HG03064 (cell line): ENCODE data around the gene PSMA6.
"Not testable (repeated sequence)": the region's sequence is repeated elsewhere in the genome, so short reads cannot be mapped to it uniquely, and the experiment has no call there.

Experiments
- ATAC-seq: cut with Tn5 transposase; IDR thresholded peaks from one replicate; pipeline ENCODE4 v1.9.1; 2021; ENCODE audit warnings: low read depth; ENCODE audit not compliant: unreplicated experiment

PSMA6 gene

DNA sequence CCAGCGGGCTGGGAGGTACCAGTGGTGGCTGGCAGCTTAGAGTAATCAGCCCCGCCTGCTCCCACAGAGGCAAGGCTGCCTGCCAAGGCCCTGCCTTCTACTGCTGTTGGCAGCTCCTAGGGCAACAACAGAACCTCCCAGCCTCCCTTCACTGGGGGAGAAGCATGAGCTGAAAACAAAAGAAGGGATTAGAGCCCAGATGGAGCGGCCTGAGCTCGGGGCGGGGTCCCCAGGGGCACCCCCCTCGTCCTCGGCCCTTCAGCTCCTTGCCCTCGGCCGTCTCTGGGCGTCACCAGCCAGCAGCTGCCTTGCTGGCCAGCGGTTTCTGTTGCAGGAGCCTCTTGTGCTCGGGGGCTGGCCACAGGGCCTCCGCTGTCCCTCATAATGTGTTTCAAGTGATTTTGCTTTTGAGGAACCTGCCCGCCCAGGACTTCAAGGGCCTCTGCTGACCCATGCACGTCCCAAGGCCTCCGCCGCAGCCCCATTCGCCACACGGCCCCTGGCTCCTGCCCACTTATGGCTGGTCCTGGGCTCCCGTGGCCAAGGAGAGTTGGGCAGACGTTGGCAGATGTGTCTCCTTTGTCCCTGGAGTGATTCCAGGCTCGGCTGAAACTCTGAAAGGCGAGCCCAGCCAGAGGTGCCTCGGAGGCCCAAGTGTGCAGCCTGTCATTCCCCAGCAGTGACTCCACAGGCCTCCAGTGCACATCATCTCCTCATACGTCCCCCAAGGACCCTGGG lies 49.7 kb downstream of the PSMA6 start:
- no peak for ATAC-seq

DNA sequence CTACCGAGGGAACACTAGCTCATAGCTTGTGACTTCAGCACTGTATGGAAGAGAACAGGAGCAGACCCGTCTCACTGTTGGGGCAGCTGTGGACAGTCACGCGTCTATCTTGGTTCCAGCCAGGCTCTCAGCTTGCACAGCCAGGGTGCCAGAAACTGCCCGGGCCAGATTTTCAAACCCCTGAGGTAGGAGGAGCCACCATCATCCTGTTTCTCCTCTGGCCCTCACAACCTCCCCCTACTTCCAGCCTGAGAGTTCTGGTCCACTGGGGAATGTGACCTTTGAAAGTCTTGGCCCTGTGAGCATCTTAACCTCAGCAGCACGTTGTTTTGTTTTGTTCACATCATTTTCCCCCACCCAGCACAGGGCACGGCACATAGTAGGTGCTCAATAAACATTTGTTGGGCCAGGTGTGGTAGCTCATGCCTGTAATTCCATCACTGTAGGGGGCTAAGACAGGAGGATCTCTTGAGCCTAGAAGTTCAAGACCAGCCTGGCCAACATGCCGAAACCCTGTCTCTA lies 50.4 kb downstream of the PSMA6 start:
- no peak for ATAC-seq

DNA sequence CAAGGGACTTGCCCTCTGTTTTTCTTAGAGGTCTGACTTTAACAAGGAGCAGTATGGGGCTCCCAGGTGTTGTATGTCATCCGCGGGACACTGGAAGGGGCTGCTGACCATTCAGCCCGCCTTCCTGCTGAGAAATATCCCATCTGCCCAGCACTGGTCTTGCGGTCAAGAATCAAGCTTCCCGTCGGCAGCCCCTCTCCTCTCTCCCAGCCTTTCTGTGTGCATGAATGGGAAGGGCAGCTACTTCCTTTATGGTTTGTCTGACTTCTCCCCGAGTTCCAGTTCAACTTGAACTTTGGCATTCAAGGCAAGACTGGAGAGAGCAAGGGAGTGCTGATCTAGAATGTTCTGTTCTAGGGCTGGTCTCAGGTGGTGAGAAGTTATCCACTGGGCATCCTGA lies 51.5 kb downstream of the PSMA6 start:
- ATAC-seq: no peak

DNA sequence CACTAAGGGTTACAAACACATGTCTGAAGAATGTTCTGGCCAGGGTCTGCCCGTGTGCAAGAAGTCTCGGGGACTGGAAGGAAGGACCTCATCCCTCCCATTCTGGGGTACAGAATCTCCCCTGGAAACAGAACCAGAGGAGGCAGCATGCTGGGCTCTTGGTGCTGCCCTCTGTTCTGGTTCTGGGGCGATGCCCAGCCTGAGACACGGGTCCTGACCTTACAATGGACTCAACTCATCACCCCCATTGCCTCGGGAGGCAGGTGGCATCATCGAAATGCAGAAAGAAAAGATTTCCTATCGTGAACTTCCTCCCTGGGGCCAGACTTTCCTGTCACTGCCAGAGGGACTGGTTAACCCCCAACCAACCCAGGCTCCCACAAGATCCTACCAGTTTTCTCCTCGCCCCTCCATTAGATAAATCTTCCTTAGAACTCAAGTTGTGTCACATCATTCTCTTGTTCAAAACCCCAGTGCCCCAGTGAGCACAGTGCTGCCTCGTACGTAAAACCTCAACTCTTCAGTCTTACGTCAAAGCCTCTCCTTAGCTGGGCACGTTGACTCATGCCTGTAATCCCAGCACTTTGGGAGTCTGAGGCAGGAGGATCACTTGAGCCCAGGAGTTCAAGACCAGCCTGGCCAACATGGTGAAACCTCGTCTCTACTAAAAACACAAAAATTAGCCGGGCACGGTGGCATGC lies 52.1 kb downstream of the PSMA6 start:
- no peak for ATAC-seq

DNA sequence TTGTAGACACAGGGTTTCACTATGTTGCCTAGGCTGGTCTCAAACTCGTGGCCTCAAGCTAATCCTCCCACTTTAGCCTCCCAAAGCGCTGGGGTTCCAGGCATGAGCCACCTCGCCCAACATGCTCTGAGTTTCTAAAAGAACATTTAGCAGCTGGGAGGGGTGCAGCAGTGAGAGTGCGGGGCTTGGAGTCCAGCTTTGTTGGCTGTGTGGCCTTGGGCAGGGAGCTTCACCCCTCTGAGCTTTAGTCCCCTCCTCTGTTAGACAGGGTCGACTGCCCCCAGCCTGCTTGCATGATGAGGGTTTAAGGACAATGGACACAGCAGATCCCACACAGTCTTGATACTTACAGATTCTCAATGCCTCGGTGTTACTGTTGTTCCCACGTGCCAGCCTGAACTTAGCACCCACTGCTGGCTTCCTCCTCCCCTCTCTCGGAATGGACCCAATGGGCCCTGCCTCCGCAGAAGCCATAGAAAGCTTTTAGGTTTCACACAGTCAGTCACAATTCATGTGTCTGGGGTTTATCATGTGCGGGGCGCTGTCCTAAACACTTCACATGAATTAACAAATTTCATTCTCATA lies 54.6 kb downstream of the PSMA6 start:
- ATAC-seq: no peak

DNA sequence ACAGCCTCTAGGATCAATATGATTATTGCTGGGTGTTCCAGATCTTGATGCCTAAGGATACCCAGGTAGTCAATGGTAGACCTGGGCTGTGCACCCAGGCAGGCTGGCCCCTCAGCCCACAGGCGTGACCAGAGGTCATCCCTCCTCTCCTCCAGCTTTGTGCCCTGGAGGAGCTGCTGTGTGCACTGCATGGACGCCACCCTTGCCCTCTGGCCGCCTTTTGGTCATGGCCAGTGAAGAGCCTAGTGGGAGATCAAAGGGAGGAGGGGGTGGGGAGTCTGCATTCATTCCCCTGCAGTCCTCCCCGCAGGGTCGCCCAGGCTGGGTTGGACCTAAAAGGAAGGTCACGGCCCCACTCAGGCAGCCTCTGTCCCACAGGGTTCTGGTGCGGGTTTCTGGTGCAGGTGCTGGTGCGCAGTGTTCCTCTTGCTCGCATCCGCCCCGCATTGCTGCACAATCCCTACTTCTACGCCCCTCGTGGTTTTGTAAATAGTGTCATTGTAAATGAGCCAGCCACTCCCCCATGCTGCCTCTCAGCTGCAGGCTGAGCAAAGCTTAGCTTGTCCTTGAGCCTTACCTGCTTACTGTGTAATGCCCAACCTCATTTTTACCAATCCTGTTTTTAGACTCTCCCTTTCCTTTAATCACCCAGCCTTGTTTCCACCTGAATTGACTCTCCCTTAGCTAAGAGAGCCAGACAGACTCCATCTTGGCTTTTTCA lies 55.3 kb downstream of the PSMA6 start:
- no peak for ATAC-seq

DNA sequence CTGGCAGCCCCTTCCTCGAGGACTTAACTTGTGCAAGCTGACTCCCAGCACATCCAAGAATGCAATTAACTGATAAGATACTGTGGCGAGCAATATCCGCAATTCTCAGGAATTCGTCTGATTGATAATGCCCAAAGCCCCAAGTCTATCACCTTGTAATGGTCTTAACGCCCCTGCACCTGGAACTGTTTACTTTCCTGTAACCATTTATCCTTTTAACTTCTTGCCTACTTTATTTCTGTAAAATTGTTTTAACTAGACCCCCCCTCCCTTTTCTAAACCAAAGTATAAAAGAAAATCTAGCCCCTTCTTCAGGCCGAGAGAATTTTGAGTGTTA lies 55.8 kb downstream of the PSMA6 start:
- not testable (repeated sequence) for ATAC-seq

DNA sequence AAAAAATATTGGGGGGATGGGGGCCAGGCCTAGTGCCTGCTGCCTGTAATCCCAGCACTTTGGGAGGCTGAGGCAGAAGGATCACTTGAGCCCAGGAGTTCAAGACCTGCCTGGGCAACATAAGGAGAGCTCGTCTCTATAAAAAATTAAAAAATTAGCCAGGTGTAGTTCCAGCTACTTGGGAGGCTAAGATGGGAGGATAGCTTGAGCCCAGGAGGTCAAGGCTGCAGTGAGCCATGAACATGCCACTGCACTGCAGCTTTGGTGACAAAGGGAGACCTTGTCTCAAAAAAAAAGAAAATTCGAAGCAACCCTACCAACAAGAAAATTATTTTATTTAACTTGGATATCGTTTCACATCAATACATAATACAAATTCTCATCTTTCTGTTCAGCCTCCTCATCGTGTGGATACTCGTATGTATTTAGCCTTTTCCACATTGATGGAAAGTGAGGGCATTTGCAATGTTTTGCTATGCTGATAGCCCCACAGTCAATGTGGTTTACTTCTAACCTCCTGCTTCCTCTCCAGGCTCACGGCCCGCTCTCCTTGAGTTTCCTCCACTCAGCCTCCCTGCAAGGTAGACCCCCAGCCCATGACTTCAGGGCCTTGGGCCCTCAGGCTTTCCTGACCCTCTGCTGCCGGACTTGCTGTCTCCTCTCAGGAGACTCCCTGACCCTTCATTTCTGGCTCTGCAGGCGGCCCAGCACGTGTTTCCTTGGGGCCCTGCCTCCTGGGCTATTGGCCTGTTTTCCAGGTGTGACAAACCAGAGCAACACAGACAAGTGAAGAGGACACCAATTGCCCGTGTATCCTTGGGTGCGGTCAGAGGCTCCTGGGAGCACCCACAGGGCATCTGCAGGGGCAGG lies 57.5 kb downstream of the PSMA6 start:
- no peak for ATAC-seq

DNA sequence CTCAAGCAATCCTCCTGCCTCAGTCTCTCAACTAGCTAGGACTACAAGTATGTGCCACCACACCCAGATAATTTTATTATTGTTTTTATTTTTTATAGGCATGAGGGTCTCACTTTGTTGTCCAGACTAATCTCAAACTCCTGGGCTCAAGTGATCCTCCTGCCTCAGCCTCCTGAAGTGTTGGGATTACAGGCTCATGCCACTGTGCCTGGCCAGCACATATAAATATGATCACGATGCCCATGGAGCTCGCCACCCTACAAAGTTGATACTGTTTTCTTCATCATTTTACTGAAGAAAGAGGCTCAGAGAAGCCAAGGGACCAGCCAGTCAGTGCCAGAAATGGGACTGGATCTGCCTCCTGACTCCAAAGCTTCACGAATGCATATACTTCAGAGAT lies 59.3 kb downstream of the PSMA6 start:
- no peak for ATAC-seq

DNA sequence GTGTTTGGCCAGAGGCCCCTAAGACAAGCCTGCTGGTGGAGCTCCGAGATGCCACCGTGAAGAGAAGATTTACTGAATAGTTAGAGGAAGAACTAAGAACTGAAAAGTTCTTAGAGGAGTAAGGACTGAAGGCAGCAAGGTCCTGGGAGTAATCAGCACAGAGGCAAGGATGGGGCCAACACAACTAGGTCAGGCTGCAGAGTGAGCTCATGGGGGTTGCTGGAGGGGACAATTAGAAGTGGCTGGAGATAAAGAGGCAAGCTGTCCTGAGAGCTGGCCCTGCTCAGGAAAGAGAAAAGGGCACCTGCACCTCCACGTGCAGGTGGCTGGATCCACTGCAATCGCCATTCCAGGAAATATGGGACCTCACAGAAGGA lies 59.7 kb downstream of the PSMA6 start:
- no peak for ATAC-seq

DNA sequence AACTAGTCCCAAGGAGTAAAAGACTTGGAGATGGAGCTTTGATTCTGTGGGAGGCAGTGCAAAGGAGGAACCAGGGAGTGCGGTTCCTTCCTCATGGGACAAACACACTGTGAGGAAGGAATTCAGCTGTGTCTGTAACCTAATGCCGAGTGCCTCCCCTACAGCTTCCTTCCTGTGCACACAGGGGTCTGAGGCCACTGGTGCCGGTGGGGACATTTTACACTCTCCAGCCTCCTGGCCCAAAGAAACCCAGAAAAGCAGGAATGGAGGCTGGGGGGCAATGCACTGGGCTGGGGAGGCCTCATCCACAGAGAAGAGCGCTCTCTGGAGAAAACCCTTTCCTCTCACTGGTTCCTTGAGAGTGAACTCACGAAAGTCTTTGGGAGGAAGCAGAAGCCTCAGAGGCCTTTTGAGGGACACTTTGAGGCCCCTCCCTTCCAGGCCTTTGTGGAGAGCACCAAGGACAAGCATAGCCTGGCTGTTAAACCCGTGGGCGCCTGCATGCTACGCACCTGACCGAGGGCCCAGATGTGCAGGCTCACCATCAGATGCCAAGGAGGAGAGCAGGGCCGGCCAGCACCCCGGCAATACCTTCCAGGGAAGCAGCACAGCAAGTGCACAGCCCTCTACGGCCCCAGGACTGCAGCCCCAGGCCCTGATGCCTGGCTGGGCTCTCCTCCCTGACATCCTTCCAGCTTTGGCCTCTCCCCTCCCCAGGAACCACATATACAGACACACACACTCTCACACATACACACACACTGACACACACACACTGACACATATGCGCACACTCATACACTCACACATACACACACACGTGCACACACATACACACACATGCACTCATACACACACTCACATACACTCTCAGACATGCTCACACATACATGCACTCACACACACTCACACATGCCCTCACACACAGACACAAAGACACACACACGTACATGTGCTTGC lies 60.4 kb downstream of the PSMA6 start:
- no peak for ATAC-seq

DNA sequence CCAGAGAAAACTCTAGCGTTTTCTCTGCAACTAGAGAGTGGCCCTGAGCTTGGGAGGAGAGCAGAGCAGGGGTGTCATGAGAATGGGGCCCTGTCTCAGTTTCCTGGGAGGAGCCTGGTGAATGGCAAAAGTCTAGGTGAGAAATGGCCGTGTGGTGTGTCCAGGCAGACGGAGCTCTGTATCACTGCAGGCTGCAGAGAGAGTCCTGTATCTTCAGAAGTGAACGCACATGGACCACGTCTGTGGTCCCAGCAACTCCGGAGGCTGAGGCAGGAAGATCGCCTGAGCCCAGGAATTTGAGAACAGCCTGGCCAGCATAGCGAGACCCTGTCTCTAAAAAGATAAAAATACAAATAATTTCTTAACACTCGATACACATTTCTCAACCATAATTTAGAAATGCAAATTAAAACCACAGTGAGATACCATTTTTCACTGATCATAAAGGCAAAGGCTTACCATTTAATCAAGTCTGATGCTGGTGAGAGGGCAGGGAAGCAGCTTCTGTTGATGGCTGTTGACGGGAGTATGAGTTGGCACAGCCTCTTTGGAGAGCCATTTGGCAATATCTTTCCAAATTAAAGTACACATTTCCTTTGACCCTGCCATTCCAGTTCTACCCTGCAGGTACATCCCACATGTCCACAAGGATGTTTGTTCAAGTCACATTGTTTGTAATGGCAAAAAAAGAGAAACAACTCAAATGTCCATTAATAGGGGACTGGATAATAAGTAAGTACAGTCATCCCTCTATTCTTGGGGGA lies 61.4 kb downstream of the PSMA6 start:
- ATAC-seq: no peak

DNA sequence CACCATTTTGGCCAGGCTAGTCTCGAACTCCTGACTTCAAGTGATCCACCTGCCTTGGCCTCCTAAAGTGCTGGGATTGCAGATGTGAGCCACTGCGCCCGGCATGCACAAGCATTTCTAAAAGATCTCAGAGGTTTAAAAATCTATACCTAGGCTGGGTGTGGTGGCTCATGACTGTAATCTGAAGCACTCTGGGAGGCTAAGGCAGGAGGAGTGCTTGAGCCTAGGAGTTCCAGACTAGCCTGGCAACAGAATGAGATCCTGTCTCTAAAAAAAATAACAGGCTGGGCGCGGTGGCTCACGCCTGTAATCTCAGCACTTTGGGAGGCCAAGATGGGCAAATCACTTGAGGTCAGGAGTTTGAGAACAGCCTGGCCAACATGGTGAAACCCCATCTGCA lies 63.1 kb downstream of the PSMA6 start:
- ATAC-seq: not testable (repeated sequence)

DNA sequence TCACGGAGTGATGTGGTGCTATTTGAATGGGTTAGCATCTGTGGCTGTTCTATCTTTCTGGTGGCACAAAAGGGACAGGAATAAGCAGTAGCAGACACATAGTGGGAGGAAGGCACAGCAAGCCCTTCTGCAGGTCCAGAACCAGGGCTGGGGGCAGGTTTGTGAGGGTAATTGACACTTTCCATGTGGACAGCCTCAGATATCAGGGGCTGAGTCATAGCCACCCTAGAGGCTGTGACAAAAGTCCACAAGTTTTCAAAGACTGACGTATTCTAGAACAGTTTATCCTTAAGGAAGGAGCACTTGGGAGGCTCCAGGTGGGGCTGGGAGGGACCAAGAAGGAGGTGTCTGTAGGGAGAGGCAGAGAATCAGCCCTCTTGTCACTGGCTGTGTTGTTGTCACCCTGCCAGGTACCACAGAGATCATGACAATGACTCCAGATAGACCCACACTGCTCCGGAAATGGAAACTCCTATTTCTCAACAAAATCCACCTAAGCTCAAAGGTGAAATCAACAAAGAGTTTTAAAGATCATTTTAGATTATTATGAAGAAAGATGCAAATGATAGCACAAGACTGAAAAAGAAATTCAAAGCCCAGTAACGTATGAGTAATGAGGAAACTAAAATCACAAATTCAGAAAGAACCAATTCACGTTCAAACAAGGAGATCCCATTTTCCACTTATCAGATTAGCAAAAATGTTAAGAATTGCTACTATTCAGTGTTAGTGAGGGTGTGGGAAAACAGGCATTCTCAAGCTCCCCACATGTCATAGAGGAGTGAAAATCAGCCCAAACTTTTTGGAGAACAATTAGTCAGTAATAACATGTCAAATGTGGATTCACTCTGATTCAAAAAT lies 64.0 kb downstream of the PSMA6 start:
- no peak for ATAC-seq

DNA sequence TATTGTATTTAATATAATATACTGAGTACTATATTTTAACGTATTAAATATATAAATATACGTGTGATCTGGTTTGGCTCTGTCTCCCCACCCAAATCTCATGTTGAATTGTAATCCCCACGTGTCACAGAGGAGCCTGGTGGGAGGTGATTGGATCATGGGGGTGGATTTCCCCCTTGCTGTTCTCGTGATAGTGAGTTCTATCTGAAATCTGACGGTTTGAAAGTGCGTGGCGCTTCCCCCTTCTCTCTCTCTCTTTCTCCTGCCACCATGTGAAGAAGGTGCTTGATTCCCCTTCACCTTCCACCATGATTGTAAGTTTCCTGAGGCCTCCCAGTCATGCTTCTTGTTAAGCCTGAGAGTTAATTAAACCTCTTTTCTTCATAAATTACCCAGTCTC lies 67.5 kb downstream of the PSMA6 start:
- not testable (repeated sequence) for ATAC-seq

DNA sequence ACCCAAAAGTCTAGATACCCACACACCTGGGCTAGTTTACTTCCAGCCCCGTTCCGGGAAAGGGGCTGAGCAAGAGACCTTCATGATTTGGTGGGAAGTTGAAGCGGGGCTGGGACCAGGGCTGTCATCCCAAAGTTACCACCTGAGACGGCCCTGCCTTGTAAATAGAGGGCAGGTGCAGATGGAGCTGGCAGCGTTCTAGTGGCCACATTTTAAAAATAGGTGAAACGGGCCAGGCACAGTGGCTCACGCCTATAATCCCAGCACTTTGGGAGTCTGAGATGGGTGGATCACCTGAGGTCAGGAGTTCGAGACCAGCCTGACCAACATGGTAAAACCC lies 68.9 kb downstream of the PSMA6 start:
- no peak for ATAC-seq

DNA sequence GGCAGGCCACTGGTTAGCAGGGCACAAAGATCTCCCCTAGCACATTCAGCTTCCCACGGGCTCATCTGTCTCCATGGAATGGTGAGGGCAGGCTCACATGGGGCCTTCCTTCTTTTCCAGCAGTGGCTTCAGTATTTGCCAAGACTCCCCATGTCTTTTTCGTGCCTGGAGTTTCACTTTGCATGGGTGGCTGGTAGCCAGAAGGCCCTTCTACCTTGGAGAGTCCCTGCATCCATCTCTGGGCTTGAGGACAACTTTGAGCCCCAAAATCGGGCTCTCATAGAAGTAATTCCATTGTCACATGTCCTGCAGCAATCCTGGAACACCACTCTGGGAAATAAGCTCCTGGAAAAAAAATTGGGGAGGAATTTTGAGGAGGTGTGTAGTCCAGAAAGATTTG lies 70.3 kb downstream of the PSMA6 start:
- no peak for ATAC-seq

DNA sequence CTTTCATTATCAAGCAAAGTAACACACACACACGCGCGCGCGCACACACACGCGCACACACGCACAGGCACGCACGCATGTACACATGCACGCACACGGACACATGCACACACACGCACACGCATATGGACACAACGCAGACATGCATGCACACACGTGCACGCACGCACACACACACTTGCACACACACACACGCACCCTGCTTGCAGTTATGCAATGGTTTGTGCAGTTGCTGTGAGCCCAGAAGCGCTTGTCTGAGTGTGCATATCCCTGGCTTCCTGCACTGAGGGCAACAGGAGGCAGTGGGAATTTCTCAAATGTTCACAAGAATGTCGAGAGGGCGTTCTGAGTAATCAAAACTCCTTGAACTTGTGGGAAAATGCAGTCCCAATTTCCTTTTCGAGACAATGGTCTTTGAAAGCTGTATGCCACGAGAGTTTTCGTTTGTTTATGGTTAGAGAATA lies 70.8 kb downstream of the PSMA6 start:
- ATAC-seq: no peak
